Measurements from ENCODE around the gene NPLOC4. TPM values are rescaled to one million over a fixed set of nuclear protein-coding genes. Genes with fewer than 3 reads are reported as not detected.

NPLOC4 gene
- total and polyA plus RNA-seq, 9 of the 15 experiments (the other 6 are each of a cell fraction or from before 2014, with no cell fraction given) = 1.5 to 116 (median 64.5) TPM

DNA sequence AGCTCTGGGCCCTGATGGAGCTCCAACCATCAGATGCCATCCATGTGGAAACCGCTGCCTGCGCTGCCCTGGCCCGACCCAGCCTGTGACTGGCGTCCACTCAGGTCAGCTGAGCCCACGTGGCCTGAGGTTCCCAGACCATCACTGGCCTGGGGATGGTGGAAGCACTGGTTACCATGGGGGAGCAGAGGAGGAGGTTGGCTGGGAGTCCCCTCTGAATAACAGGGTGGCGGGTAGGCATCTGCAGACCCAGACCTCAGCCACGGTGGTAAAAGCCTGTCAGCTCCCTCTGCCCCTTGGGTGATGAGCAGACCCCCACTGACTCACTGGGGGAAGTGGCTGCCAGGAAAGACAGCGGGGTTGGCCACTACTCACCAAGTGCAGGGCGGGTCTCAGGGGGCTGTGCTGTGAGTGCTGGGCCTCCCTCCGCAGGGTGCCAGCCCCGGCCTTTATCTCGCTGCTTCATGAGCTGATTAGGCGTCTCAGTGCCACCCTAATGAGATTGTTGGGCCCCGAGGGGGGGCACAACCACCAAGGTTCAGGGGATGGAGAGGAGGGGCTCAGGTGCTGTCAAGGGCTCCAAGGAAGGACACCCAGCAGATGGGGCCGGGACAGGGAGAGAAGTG lies 19.3 kb upstream of the NPLOC4 start, which contains the start of gene PDE6G:
Gene PDE6G (minus strand): TSS at position 425 of the 626 bp plus-strand sequence. CDS start 3,237 bp downstream, outside the sequence.
- 60% methylated on average over 15 of the region's 15 CpGs for WGBS (ENCODE audit: insufficient coverage, low coverage, missing lambda C conversion rate)
- BruUV-seq (replicated peaks) = no TSS peak
- ChIA-PET POLR2A (interaction anchor here (0.7 to 1.3 kb wide), 3 partner anchors 7 to 257 kb away, joined by 3 read pairs; no protein-coding TSS in a partner anchor), CTCF (ENCODE audit: low intra/inter-chr PET ratio) (interaction anchor here (0.5 kb wide), 1 partner anchor 342 kb away, joined by 4 read pairs; no protein-coding TSS in a partner anchor)
- H3K4me3 ChIP-seq = no peak within 1 kb of the TSS
- no peak within 1 kb of the TSS for H3K27ac ChIP-seq (ENCODE audit: extremely low read depth, low read depth, low read length)
- H3K36me3 ChIP-seq (ENCODE audit: control insufficient read depth, insufficient read depth, low read length) = no peaks in the 10 kb centered on the region
- H3K27me3 ChIP-seq (ENCODE audit: control insufficient read depth in 2 of 2, insufficient read depth in 2 of 2, low read length in 2 of 2) = no peaks in the 10 kb centered on the region
- in situ Hi-C loops (cut with MboI) (no loop called here), intact Hi-C loops (cut with micrococcal nuclease) (no loop called here)
- H3K9ac ChIP-seq (ENCODE audit: insufficient read depth in 1 of 2, low read depth in 2 of 2, low read length in 2 of 2) = peak within 1 kb of the TSS in 1 of 2 experiments; percentile 79; a peak in 2 of 4 replicates
- H3K9me3 ChIP-seq (replicated peaks; ENCODE audit: control insufficient read depth, insufficient read depth, low read depth, low read length) = no peaks in the 10 kb centered on the region
- peaks cover 0 to 39% of the 10 kb centered on the region in 2 experiments; a peak in 3 of 5 replicates for H3K4me1 ChIP-seq (replicated peaks in 1 of 2; ENCODE audit: control insufficient read depth in 2 of 2, insufficient read depth in 2 of 2, low read length in 2 of 2)
- H2AFZ ChIP-seq (ENCODE audit: low read depth, low read length) = no peak within 1 kb of the TSS
- TF ChIP-seq, protein P1, sequence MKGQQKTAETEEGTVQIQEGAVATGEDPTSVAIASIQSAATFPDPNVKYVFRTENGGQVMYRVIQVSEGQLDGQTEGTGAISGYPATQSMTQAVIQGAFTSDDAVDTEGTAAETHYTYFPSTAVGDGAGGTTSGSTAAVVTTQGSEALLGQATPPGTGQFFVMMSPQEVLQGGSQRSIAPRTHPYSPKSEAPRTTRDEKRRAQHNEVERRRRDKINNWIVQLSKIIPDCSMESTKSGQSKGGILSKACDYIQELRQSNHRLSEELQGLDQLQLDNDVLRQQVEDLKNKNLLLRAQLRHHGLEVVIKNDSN (CRISPR knock-in tag; IDR thresholded peaks at IDR 0.05) = 0 out of 2 replicates have a peak, but pooled peaks have one; percentile 15
- no peak for TF ChIP-seq SMAD4 (CRISPR knock-in tag; conservative IDR thresholded peaks at IDR 0.05)
- no peak within 1 kb of the TSS for H3K4me2 ChIP-seq (ENCODE audit: insufficient read depth, low read length)
- peak in 1 of 4 experiments; percentile 6 for DNase-seq (ENCODE audit: extremely low read depth in 1 of 4, low spot score in 3 of 4)
- FAIRE-seq = no peak
- no peaks in the 10 kb centered on the region for H3K79me2 ChIP-seq (ENCODE audit: control insufficient read depth, insufficient read depth, low read length)
- no peak for ATAC-seq
- H3K9me1 ChIP-seq (ENCODE audit: control insufficient read depth, insufficient read depth, low read length) = no peaks in the 10 kb centered on the region
- H4K20me1 ChIP-seq (replicated peaks; ENCODE audit: control insufficient read depth, insufficient read depth, low read length) = no peaks in the 10 kb centered on the region

Measured in K562 (cell line).